Brain microvascular endothelial cell (primary cell): ENCODE results near the gene GRIK4.

Experiments
- DNase-seq: peaks from one replicate; pipeline ENCODE4 v3.0.0-alpha.2; 2020
- H3K27ac ChIP-seq: fragments of 250-450 bp; sonication (Bioruptor Pico); 2 replicates; pipeline ENCODE4 v1.5.1; 2020; ENCODE audit warnings: mild to moderate bottlenecking, moderate library complexity
- H3K27me3 ChIP-seq: fragments of 250-450 bp; sonication (Bioruptor Pico); replicated peaks from 2 replicates; pipeline ENCODE4 v1.5.1; 2020; ENCODE audit warnings: mild to moderate bottlenecking
- H3K36me3 ChIP-seq: fragments of 250-450 bp; sonication (Bioruptor Pico); replicated peaks from 2 replicates; pipeline ENCODE4 v1.5.1; 2020; ENCODE audit warnings: mild to moderate bottlenecking
- H3K4me3 ChIP-seq: 2 replicates; pipeline ENCODE4 v1.5.1; 2011; ENCODE audit warnings: low read depth, mild to moderate bottlenecking, control low read depth, low read length, moderate library complexity
- CTCF ChIP-seq: IDR thresholded peaks from 2 replicates; pipeline ENCODE4 v1.5.1; 2011; ENCODE audit warnings: low read depth, mild to moderate bottlenecking, moderate library complexity, low read length, control low read depth, inconsistent platforms; ENCODE audit errors: missing control alignments
- in situ Hi-C: cut with HindIII; loops from 2 replicates; pipeline ENCODE4 v1.10.0; 2017; ENCODE audit warnings: low sequenced_read_pairs, low pct_ligation_motif_present

Gene GRIK4

DNA sequence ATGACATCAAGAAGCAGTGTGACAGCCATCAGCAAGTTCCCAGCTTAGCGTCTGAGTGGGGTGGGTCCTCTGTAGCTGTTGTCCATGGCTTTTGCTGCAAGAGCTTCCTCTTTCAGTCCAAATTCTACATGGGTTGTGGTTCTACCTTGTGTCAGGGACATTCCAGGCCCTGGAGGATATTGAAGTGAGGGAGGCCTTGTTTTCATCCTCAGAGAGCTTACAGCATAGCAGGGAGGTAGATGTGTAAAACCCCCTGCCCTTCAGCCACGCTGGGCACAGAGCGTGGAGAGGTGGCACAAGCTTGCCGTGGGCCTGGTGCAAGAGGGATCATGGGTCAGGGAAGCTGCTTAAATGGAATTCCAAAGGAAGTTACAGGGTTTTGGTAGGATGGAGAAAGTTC is 93.9 kb downstream of the GRIK4 start:
- H3K4me3 ChIP-seq: no peak overlapping the region
- in situ Hi-C loops: no loop called here
- no peaks in the 10 kb centered on the region for H3K27me3 ChIP-seq

GRCh38 chr11:120606211-120607010 is 94.9 kb downstream of the GRIK4 start:
- Histone ChIP-seq H3K4me3 (no peak overlapping the region), H3K27me3 (no peaks in the 10 kb centered on the region), H3K36me3 (no peaks in the 10 kb centered on the region), H3K27ac (no peak overlapping the region)
- no peak for TF ChIP-seq CTCF
- in situ Hi-C loops: no loop called here
- no peak for DNase-seq

More for the DNA sequence above, 93.9 kb downstream of the GRIK4 start:
- Histone ChIP-seq H3K27ac (no peak overlapping the region), H3K36me3 (no peaks in the 10 kb centered on the region)
- DNase-seq: no peak
- TF ChIP-seq CTCF: no peak

DNA sequence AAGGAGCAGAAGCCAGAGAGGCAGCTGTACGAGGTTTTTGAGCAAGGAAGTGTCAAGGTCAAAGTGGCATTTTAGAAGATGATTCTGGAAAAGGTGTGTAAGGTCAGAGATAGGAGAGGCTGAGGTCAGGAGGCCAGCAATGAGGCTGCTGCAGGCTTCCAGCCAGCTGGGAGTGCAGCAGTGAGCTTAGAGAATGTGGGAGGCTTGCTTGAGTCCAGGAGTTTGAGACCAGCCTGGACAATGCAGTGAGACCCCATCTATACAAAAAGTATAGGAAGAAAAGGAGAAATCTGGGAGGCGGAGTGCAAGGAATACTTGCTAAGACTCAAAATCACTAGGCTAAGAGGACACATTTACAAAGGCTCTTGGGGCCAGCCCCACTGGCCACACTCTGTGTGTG is 96.5 kb downstream of the GRIK4 start:
- Histone ChIP-seq H3K36me3 (no peaks in the 10 kb centered on the region), H3K27ac (no peak overlapping the region), H3K4me3 (no peak overlapping the region), H3K27me3 (no peaks in the 10 kb centered on the region)
- DNase-seq: no peak
- TF ChIP-seq CTCF: no peak
- in situ Hi-C loops: no loop called here

- in situ Hi-C loops: no loop called here
- Histone ChIP-seq H3K27ac (no peak overlapping the region), H3K27me3 (no peaks in the 10 kb centered on the region), H3K4me3 (no peak overlapping the region), H3K36me3 (no peaks in the 10 kb centered on the region)
- no peak for TF ChIP-seq CTCF
- DNase-seq: no peak
Observed at GRCh38 chr11:120608760-120609211, 97.2 kb downstream of the GRIK4 start.

- TF ChIP-seq CTCF: no peak
- Histone ChIP-seq H3K4me3 (no peak overlapping the region), H3K27ac (no peak overlapping the region), H3K27me3 (no peaks in the 10 kb centered on the region), H3K36me3 (no peaks in the 10 kb centered on the region)
- in situ Hi-C loops: no loop called here
- no peak for DNase-seq
Observed at GRCh38 chr11:120610111-120610510, 98.6 kb downstream of the GRIK4 start.

GRCh38 chr11:120611581-120611980 is 100.0 kb downstream of the GRIK4 start:
- Histone ChIP-seq H3K4me3 (no peak overlapping the region), H3K27ac (no peak overlapping the region), H3K27me3 (no peaks in the 10 kb centered on the region), H3K36me3 (no peaks in the 10 kb centered on the region)
- TF ChIP-seq CTCF: no peak
- in situ Hi-C loops: no loop called here
- DNase-seq: no peak
